ENCODE measurements around the gene KRT23. TPM values are rescaled to one million over a fixed set of nuclear protein-coding genes. Genes with fewer than 3 reads are reported as not detected.

The KRT23 gene
- total and polyA plus RNA-seq, 2 of the 13 experiments (the other 11 are each of a cell fraction or from before 2014, with no cell fraction given), result 24.7 to 51.1 TPM

- TF ChIP-seq ZBTB21 (CRISPR knock-in tag; IDR thresholded peaks at IDR 0.05), result no peak
- TF ChIP-seq ZFY (CRISPR knock-in tag; IDR thresholded peaks at IDR 0.05), result peak; percentile 54; the same call in 1 of the 2 replicates
- TF ChIP-seq RBM22 (optimal IDR thresholded peaks at IDR 0.05; ENCODE audit: low read length), result no peak
- peak; percentile 51 for TF ChIP-seq ZFX (CRISPR knock-in tag; IDR thresholded peaks at IDR 0.05; ENCODE audit: low read depth)
- TF ChIP-seq SNRNP70 (IDR thresholded peaks at IDR 0.05; ENCODE audit: low read depth, low read length), result no peak
- TF ChIP-seq PCBP2 (optimal IDR thresholded peaks at IDR 0.05; ENCODE audit: low read depth, low read length, poor library complexity, severe bottlenecking), result no peak
- no peak for TF ChIP-seq TBX3 (IDR thresholded peaks at IDR 0.05; ENCODE audit: borderline replicate concordance)
- TF ChIP-seq ETV5 (CRISPR knock-in tag; IDR thresholded peaks at IDR 0.05; ENCODE audit: borderline replicate concordance), result peak; percentile 59; the same call in 1 of the 2 replicates
- TF ChIP-seq ZSCAN20 (CRISPR knock-in tag; IDR thresholded peaks at IDR 0.05; ENCODE audit: borderline replicate concordance), result no peak
- no peak for TF ChIP-seq ETS1 (CRISPR knock-in tag; IDR thresholded peaks at IDR 0.05)
These were observed 942 bp downstream of the KRT23 start (continued) for GRCh38 chr17:40936437-40936971.

DNA sequence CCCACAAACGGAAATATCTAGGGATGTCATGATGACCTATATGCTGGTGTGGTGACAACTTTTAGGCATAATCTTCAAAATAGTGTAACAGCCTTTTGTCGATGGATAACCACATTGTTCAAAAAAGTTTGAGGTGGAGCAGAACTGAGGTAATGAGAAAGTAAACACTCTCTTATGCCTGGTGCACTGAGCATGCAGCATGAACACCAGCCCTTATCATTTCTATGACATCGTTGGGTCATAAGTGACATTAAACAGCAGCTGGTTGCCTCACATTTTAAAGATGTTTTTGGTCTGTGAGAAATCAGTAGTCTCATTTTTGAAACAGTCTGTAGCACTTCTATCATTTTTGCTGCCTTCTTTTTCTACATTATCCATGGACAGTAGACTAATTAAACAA lies 1.8 kb downstream of the KRT23 start:
- Histone ChIP-seq H3K9me3 (ENCODE audit: low read length) (no peaks in the 10 kb centered on the region), H3K4me1 (ENCODE audit: insufficient read depth, low read length) (peaks cover 74% of the 10 kb centered on the region), H4K20me1 (ENCODE audit: insufficient read depth, low read length) (no peaks in the 10 kb centered on the region), H3K27ac (ENCODE audit: extremely low read length, insufficient read depth, low read length) (peak overlapping the region; percentile 48), H3K27me3 (ENCODE audit: control insufficient read depth in 1 of 2, insufficient read depth in 2 of 2, low read length in 2 of 2) (no peaks in the 10 kb centered on the region), H3K4me2 (ENCODE audit: low read depth, low read length) (peak overlapping the region; percentile 70), H2AFZ (ENCODE audit: low read length) (no peak overlapping the region), H3K4me3 (replicated peaks in 1 of 3; ENCODE audit: insufficient read depth in 1 of 3, low read depth in 2 of 3, low read length in 3 of 3) (peak overlapping the region; percentile 32 to 65 (median 62); a peak in 4 of 6 replicates), H3K9ac (ENCODE audit: insufficient read depth, low read depth, low read length) (peak overlapping the region; percentile 67), H3K36me3 (replicated peaks in 1 of 2; ENCODE audit: control insufficient read depth in 1 of 2, insufficient read depth in 2 of 2, low read length in 2 of 2) (no peaks in the 10 kb centered on the region), H3K79me2 (ENCODE audit: insufficient read depth, low read length) (peaks cover 3% of the 10 kb centered on the region)
- in situ Hi-C loops (cut with HindIII; ENCODE audit: extremely low pct_ligation_motif_present, low pct_unique_long_range_greater_than_20kb), result no loop called here
- FAIRE-seq (no peak), ATAC-seq (no peak), DNase-seq (ENCODE audit: low spot score) (no peak)
- ChIA-PET CTCF (ENCODE audit: low intra/inter-chr PET ratio, low total read pairs) (no interaction called here), POLR2A (interaction anchor here (0.9 to 2.0 kb wide), 4 partner anchors 11 to 25 kb away, joined by 3 to 10 read pairs (median 6); no protein-coding TSS in a partner anchor)
- 51% methylated on average over 3 of the region's 3 CpGs for WGBS (ENCODE audit: low lambda C conversion rate)
- intact Hi-C loops (cut with micrococcal nuclease; ENCODE audit: unreplicated experiment), result loop anchor here (2.0 kb wide), 1 partner anchor 21 kb away; no protein-coding TSS in a partner anchor
- TSS peak; percentile 72 for BruUV-seq (replicated peaks)
- TF ChIP-seq ATF7 (IDR thresholded peaks at IDR 0.05) (0 out of 2 replicates have a peak, but pooled peaks have one; percentile 5), ATF7 (CRISPR knock-in tag; IDR thresholded peaks at IDR 0.05) (no peak), ZNF335 (CRISPR knock-in tag; IDR thresholded peaks at IDR 0.05) (no peak), FOXA1 (IDR thresholded peaks at IDR 0.05) (no peak), FOXA1 (CRISPR knock-in tag; IDR thresholded peaks at IDR 0.05) (0 out of 2 replicates have a peak, but pooled peaks have one; percentile 30), SOX13 (IDR thresholded peaks at IDR 0.05) (no peak), SOX13 (CRISPR knock-in tag; conservative IDR thresholded peaks at IDR 0.05 in 1 of 2, IDR thresholded peaks at IDR 0.05 in 1 of 2) (0 out of 4 replicates have a peak, but pooled peaks of 1 of the 2 experiments have one; percentile 24), NFKBIZ (CRISPR knock-in tag; IDR thresholded peaks at IDR 0.05) (no peak)
